ENCODE measurements around the gene CTH. TPM values are rescaled to one million over a fixed set of nuclear protein-coding genes. Genes with fewer than 3 reads are reported as not detected.
"Not testable (repeated sequence)": the region's sequence is repeated elsewhere in the genome, so short reads cannot be mapped to it uniquely, and the experiment has no call there.

The CTH gene
- total RNA-seq, 1 experiment from 2014 or later = 15.9 TPM

GRCh38 chr1:70443739-70444138, 32.7 kb downstream of the CTH start:
- intact Hi-C loops (cut with micrococcal nuclease; ENCODE audit: unreplicated experiment) = no loop called here
- TF ChIP-seq CTCF (IDR thresholded peaks at IDR 0.05; ENCODE audit: unreplicated experiment) = no peak
- Mint-ChIP-seq H3K27ac (ENCODE audit: unreplicated experiment) (no peak overlapping the region), H3K27me3 (ENCODE audit: unreplicated experiment) (no peaks in the 10 kb centered on the region), H3K36me3 (ENCODE audit: insufficient read depth, unreplicated experiment) (no peaks in the 10 kb centered on the region), H3K9me3 (ENCODE audit: low read depth, unreplicated experiment) (no peaks in the 10 kb centered on the region), H3K4me1 (ENCODE audit: low read depth, unreplicated experiment) (no peaks in the 10 kb centered on the region), H3K4me3 (ENCODE audit: low read depth, unreplicated experiment) (no peak overlapping the region)
- CTCF ChIA-PET = no interaction called here
- BruUV-seq (replicated peaks) = no TSS peak
- DNase-seq = no peak

GRCh38 chr1:70449049-70449448, 38.0 kb downstream of the CTH start:
- BruUV-seq (replicated peaks) = no TSS peak
- TF ChIP-seq CTCF (IDR thresholded peaks at IDR 0.05; ENCODE audit: unreplicated experiment) = no peak
- DNase-seq = no peak
- Mint-ChIP-seq H3K4me1 (ENCODE audit: low read depth, unreplicated experiment) (no peaks in the 10 kb centered on the region), H3K27ac (ENCODE audit: unreplicated experiment) (no peak overlapping the region), H3K9me3 (ENCODE audit: low read depth, unreplicated experiment) (no peaks in the 10 kb centered on the region), H3K36me3 (ENCODE audit: insufficient read depth, unreplicated experiment) (no peaks in the 10 kb centered on the region), H3K27me3 (ENCODE audit: unreplicated experiment) (no peaks in the 10 kb centered on the region), H3K4me3 (ENCODE audit: low read depth, unreplicated experiment) (no peak overlapping the region)
- intact Hi-C loops (cut with micrococcal nuclease; ENCODE audit: unreplicated experiment) = no loop called here
- CTCF ChIA-PET = no interaction called here

- H3K4me1 Mint-ChIP-seq (ENCODE audit: low read depth, unreplicated experiment); H3K27me3 Mint-ChIP-seq (ENCODE audit: unreplicated experiment); H3K4me3 Mint-ChIP-seq (ENCODE audit: low read depth, unreplicated experiment); H3K27ac Mint-ChIP-seq (ENCODE audit: unreplicated experiment); H3K36me3 Mint-ChIP-seq (ENCODE audit: insufficient read depth, unreplicated experiment); DNase-seq; intact Hi-C loops (cut with micrococcal nuclease; ENCODE audit: unreplicated experiment); H3K9me3 Mint-ChIP-seq (ENCODE audit: low read depth, unreplicated experiment); BruUV-seq (replicated peaks): not testable (repeated sequence)
- CTCF ChIA-PET = interaction anchor here (0.6 kb wide), 2 partner anchors 41 to 246 kb away, joined by 3 read pairs; partner anchors contain the start of gene CTH
Measured at GRCh38 chr1:70452164-70452939, 41.3 kb downstream of the CTH start.

GRCh38 chr1:70455291-70455690, 44.2 kb downstream of the CTH start:
- no TSS peak for BruUV-seq (replicated peaks)
- CTCF ChIA-PET = no interaction called here
- Mint-ChIP-seq H3K4me1 (ENCODE audit: low read depth, unreplicated experiment) (no peaks in the 10 kb centered on the region), H3K4me3 (ENCODE audit: low read depth, unreplicated experiment) (no peak overlapping the region), H3K27ac (ENCODE audit: unreplicated experiment) (no peak overlapping the region), H3K27me3 (ENCODE audit: unreplicated experiment) (no peaks in the 10 kb centered on the region), H3K36me3 (ENCODE audit: insufficient read depth, unreplicated experiment) (no peaks in the 10 kb centered on the region), H3K9me3 (ENCODE audit: low read depth, unreplicated experiment) (no peaks in the 10 kb centered on the region)
- intact Hi-C loops (cut with micrococcal nuclease; ENCODE audit: unreplicated experiment) = no loop called here
- TF ChIP-seq CTCF (IDR thresholded peaks at IDR 0.05; ENCODE audit: unreplicated experiment) = no peak
- DNase-seq = no peak

- no peaks in the 10 kb centered on the region for H3K4me1 Mint-ChIP-seq (ENCODE audit: low read depth, unreplicated experiment)
- H3K36me3 Mint-ChIP-seq (ENCODE audit: insufficient read depth, unreplicated experiment) = no peaks in the 10 kb centered on the region
- H3K4me3 Mint-ChIP-seq (ENCODE audit: low read depth, unreplicated experiment) = no peak overlapping the region
- intact Hi-C loops (cut with micrococcal nuclease; ENCODE audit: unreplicated experiment) = no loop called here
- TF ChIP-seq CTCF (IDR thresholded peaks at IDR 0.05; ENCODE audit: unreplicated experiment) = no peak
- no peaks in the 10 kb centered on the region for H3K9me3 Mint-ChIP-seq (ENCODE audit: low read depth, unreplicated experiment)
- no peaks in the 10 kb centered on the region for H3K27me3 Mint-ChIP-seq (ENCODE audit: unreplicated experiment)
- no peak overlapping the region for H3K27ac Mint-ChIP-seq (ENCODE audit: unreplicated experiment)
- no peak for DNase-seq
- BruUV-seq (replicated peaks) = no TSS peak
- CTCF ChIA-PET = no interaction called here
Measured at GRCh38 chr1:70458131-70458530, 47.1 kb downstream of the CTH start.

All from Calu3 (cell line).